Mucosa of descending colon (tissue), 3 donors: Measurements from ENCODE around the gene SETD1B. TPM values are rescaled to one million over a fixed set of nuclear protein-coding genes. Genes with fewer than 3 reads are reported as not detected.
"Not testable (repeated sequence)": the region's sequence is repeated elsewhere in the genome, so short reads cannot be mapped to it uniquely, and the experiment has no call there.

Experiments
- ATAC-seq: fragments of 200-7000 bp; cut with Tn5 transposase; one replicate; pipeline ENCODE4 v1.9.1; 2020; ENCODE audit warnings: mild to moderate bottlenecking, moderate library complexity
- DNase-seq, 3 donors: peaks; one replicate each; pipeline ENCODE4 v3.0.0-alpha.2; 2020
- H3K36me3 ChIP-seq: fragments of 200-600 bp; one replicate; pipeline ENCODE4 v1.8.0; 2021; ENCODE audit warnings: low read depth, mild to moderate bottlenecking
- H3K4me1 ChIP-seq: fragments of 200-600 bp; one replicate; pipeline ENCODE4 v1.8.0; 2021; ENCODE audit warnings: low read depth, mild to moderate bottlenecking
- H3K4me3 ChIP-seq: fragments of 200-600 bp; one replicate; pipeline ENCODE4 v1.8.0; 2021; ENCODE audit warnings: mild to moderate bottlenecking
- H3K9me3 ChIP-seq: fragments of 200-600 bp; one replicate; pipeline ENCODE4 v1.8.0; 2021; ENCODE audit warnings: mild to moderate bottlenecking
- CTCF ChIP-seq: fragments of 200-600 bp; IDR thresholded peaks from one replicate; pipeline ENCODE4 v1.8.0; 2022; ENCODE audit warnings: antibody characterized with exemption, mild to moderate bottlenecking
- intact Hi-C, 2 donors: fragments of 100-400 bp; cut with DNase I in 1 of 2; cut with micrococcal nuclease in 1 of 2; formaldehyde crosslinking; loops; one replicate each; pipeline versions ENCODE4 v1.11.0 to v1.11.1; 2022; cut with DNase I, micrococcal nuclease
- total RNA-seq, 3 donors: library from RNA; stranded (reverse); fragmentation: NEBNext Ultra II Directional in 2 of 3; extraction: Animal tissue kit (Norgen Biotek cat#: 25700) in 2 of 3; gene quantifications; one replicate each; pipeline versions ENCODE4 v1.2.1 to v1.2.4, GENCODE V29; 2021 to 2023
- donor health status: DM: no; HTN: no; CAD: no; lungs with moderate emphysema.
- donor health status: DM: no; HTN: no; CAD: no.
- donor health status: DM: no; HTN: yes; CAD: no.

Gene SETD1B
- total RNA-seq, 3 donors from 2014 or later, result 23.8 to 38.3 (median 27.5) TPM

- no peak overlapping the region for H3K4me3 ChIP-seq
- H3K4me1 ChIP-seq, result peaks cover 28% of the 10 kb centered on the region
- no peaks in the 10 kb centered on the region for H3K36me3 ChIP-seq
- ATAC-seq (no peak), DNase-seq (peak in 2 of 3 donors; percentile 22 to 52)
- intact Hi-C loops, result no loop called here
- H3K9me3 ChIP-seq, result no peaks in the 10 kb centered on the region
- TF ChIP-seq CTCF, result no peak
Measured at GRCh38 chr12:121788176-121788818, 15.5 kb upstream of the SETD1B start.

- Histone ChIP-seq H3K4me1 (peaks cover 36% of the 10 kb centered on the region), H3K36me3 (no peaks in the 10 kb centered on the region), H3K4me3 (no peak overlapping the region), H3K9me3 (no peaks in the 10 kb centered on the region)
- ATAC-seq, result no peak
- intact Hi-C loops, result no loop called here
- no peak for TF ChIP-seq CTCF
- peak in 2 of 3 donors; percentile 67 to 82 for DNase-seq
Measured at GRCh38 chr12:121789233-121789781, 14.5 kb upstream of the SETD1B start.

- Histone ChIP-seq H3K9me3 (no peaks in the 10 kb centered on the region), H3K4me1 (peaks cover 44% of the 10 kb centered on the region), H3K4me3 (no peak overlapping the region), H3K36me3 (no peaks in the 10 kb centered on the region)
- no peak for TF ChIP-seq CTCF
- intact Hi-C loops, result no loop called here
- peak; percentile 78 to 95 (median 83) for DNase-seq
- ATAC-seq, result peak; percentile 27
Measured at GRCh38 chr12:121789800-121790728, 13.7 kb upstream of the SETD1B start.

- H3K4me3 ChIP-seq, DNase-seq, H3K36me3 ChIP-seq, ATAC-seq, H3K9me3 ChIP-seq, intact Hi-C loops: not testable (repeated sequence)
- H3K4me1 ChIP-seq, result peaks cover 51% of the 10 kb centered on the region
Measured at GRCh38 chr12:121790785-121791184, 13.0 kb upstream of the SETD1B start.

- Histone ChIP-seq H3K4me1 (peaks cover 60% of the 10 kb centered on the region), H3K9me3 (no peaks in the 10 kb centered on the region), H3K36me3 (peaks cover under 1% of the 10 kb centered on the region), H3K4me3 (peak overlapping the region; percentile 42)
- peak; percentile 18 for ATAC-seq
- peak; percentile 71 to 81 (median 76) for DNase-seq
- intact Hi-C loops, result no loop called here
- TF ChIP-seq CTCF, result no peak
Measured at GRCh38 chr12:121791671-121792551, 11.9 kb upstream of the SETD1B start.
